ENCODE measurements around the gene TMEM31.
"Not testable (repeated sequence)": the region's sequence is repeated elsewhere in the genome, so short reads cannot be mapped to it uniquely, and the experiment has no call there.

TMEM31 gene

DNA sequence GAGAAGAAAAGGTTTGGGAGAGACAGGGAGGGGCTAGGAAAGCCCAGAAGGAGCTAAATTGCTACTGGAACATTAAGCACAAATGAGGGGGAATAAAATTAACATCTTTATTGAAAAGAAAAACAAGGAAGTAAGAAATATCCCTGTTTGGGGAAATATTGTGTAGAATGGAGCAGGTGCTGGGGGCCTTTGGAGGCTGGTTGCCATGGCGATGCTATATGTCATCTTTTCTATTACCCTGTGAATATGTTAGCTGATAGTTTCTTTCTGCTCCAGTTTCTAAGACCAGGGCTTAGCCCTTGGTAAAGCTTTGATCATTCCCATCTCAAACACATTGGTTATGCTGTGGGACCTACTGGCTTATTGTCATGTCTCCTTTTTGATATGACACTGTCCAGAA, 28.7 kb downstream of the TMEM31 start:
- Mint-ChIP-seq H3K27ac (no peak overlapping the region), H3K9me3 (ENCODE audit: low read depth) (no peaks in the 10 kb centered on the region), H3K4me3 (no peak overlapping the region), H3K36me3 (no peaks in the 10 kb centered on the region), H3K4me1 (ENCODE audit: low read depth) (no peaks in the 10 kb centered on the region), H3K27me3 (no peaks in the 10 kb centered on the region)

DNA sequence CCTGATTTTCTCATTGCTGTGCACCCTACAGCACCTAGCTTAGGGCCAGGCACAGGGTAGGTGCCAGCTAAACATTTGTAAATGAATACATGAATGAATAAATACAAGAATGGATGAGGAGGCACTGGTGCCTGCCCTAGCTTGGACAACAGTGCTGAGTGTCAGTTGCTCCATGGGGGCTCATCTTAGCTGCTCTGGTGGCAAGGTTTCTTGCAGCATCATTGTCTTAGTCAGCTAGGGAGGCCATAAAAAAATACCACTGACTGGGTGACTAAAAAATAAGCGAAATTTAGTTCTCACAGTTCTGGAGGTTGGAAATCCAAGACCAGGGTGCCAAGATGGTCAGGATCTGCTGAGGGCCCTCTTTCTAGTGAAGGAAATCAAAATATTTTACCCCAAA, 31.2 kb downstream of the TMEM31 start:
- H3K36me3 Mint-ChIP-seq = no peaks in the 10 kb centered on the region

DNA sequence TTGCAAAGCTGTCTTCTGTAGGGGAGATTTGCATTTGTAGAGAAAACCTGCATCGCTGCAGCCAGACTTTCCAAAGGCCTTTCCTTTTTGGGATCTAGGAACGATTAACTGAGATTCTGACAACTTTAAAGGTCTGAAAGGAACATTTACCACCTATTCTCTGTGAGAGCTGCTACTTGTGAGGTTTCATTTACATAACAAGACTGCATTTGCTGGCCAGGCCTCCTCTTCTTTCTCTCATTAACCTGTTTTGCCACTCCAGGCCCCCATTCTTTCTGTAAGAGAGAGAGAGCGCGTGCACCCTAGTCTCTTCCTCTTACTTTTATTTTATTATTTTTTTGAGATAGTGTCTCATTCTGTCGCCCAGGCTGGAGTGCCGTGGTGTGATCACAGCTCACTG, 31.6 kb downstream of the TMEM31 start:
- no peak overlapping the region for H3K4me3 Mint-ChIP-seq
- no peak overlapping the region for H3K27ac Mint-ChIP-seq
- no peaks in the 10 kb centered on the region for H3K9me3 Mint-ChIP-seq (ENCODE audit: low read depth)
- H3K27me3 Mint-ChIP-seq = no peaks in the 10 kb centered on the region
- no peaks in the 10 kb centered on the region for H3K36me3 Mint-ChIP-seq
- H3K4me1 Mint-ChIP-seq (ENCODE audit: low read depth) = no peaks in the 10 kb centered on the region

More for the DNA sequence above, 31.2 kb downstream of the TMEM31 start:
- Mint-ChIP-seq H3K4me1 (ENCODE audit: low read depth) (no peaks in the 10 kb centered on the region), H3K27ac (no peak overlapping the region), H3K9me3 (ENCODE audit: low read depth) (no peaks in the 10 kb centered on the region), H3K27me3 (no peaks in the 10 kb centered on the region), H3K4me3 (no peak overlapping the region)

DNA sequence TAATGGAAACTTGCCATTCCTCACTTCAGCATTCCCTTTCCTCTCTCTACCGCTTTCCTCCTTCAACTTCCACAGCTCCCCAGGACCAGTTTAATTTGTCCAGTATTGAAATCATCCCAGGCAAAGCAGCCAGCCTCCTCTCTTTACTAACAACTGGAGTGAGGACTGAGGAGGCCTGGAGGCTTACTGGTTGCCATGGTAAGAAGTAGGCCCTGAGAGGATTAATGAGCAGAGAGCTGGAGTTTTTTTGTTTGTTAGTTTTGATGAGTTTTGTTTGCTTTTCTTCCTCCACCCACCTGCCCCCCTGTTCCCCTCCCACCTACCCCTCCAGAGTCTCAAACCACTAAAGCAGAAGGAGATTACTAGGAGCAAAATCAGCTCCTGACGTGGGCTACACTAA, 36.5 kb downstream of the TMEM31 start:
- Mint-ChIP-seq H3K4me3 (no peak overlapping the region), H3K27me3 (no peaks in the 10 kb centered on the region), H3K27ac (no peak overlapping the region), H3K9me3 (ENCODE audit: low read depth) (no peaks in the 10 kb centered on the region), H3K4me1 (ENCODE audit: low read depth) (no peaks in the 10 kb centered on the region), H3K36me3 (no peaks in the 10 kb centered on the region)

DNA sequence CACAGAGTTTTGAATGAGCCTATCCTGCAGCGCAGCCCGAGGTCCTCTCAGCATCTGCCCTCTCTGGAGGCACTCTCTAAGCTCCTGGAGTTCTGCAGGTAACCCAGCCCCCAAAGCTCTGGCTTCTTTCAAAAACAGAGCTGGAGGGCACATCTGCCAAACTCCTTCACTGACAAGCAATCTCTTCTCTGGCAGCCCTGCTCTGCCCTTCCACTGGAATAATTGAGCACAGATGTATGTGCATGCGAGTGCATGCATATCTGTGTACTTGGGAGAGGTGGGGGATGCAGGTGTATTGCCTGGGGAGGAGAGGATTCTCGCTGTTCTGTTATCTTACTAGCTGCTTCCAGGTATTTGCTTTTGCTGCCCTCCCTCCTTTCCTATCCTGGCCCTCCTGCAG, 43.7 kb downstream of the TMEM31 start:
- Mint-ChIP-seq H3K4me1 (ENCODE audit: low read depth) (peaks cover 5% of the 10 kb centered on the region), H3K4me3 (no peak overlapping the region), H3K27ac (no peak overlapping the region), H3K36me3 (peaks cover 3% of the 10 kb centered on the region), H3K27me3 (no peaks in the 10 kb centered on the region), H3K9me3 (ENCODE audit: low read depth) (peaks cover 4% of the 10 kb centered on the region)

DNA sequence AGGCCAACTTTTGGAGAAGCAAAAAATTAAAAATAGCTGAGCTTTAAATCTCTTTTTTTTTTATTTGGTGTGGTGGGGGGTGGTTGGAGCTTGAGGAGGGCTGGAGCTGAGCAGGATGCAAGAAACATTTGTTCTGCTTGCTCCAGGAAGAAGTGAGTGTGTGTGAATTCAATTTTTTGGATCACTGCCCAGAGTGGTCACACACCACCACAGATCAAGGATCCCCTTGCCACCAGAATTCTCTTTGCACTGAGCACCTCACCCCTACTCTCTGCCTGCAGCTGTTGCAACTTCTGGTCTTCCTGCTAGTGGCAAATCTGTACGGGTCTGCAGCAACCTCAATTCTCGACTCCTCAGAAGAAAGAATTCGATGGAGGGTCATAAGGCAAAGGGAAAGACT, 46.0 kb downstream of the TMEM31 start:
- Mint-ChIP-seq H3K4me3 (no peak overlapping the region), H3K9me3 (ENCODE audit: low read depth) (peaks cover 4% of the 10 kb centered on the region), H3K27ac (no peak overlapping the region), H3K27me3 (no peaks in the 10 kb centered on the region), H3K4me1 (ENCODE audit: low read depth) (peaks cover 5% of the 10 kb centered on the region), H3K36me3 (peaks cover 3% of the 10 kb centered on the region)

DNA sequence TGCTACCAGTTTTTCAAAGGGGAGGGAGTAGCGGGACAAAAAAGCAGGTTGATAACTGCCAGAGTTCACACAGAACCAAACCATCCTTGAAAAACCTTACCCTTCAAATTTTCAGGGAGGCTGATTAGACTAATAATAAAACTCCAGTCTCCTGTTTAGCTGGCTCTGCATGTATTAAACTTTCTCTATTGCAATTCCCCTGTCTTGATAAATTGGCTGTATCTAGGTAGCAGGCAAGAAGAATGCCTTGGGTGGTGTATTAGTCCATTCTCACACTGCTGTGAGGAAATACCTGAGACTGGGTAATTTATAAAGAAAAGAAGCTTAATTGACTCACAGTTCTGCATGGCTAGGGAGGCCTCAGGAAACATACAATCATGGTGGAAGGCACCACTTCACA, 47.8 kb downstream of the TMEM31 start:
- Mint-ChIP-seq H3K9me3 (ENCODE audit: low read depth) (peaks cover 4% of the 10 kb centered on the region), H3K4me3 (no peak overlapping the region), H3K4me1 (ENCODE audit: low read depth) (peaks cover 5% of the 10 kb centered on the region), H3K27me3 (no peaks in the 10 kb centered on the region), H3K27ac (no peak overlapping the region), H3K36me3 (peaks cover 3% of the 10 kb centered on the region)

DNA sequence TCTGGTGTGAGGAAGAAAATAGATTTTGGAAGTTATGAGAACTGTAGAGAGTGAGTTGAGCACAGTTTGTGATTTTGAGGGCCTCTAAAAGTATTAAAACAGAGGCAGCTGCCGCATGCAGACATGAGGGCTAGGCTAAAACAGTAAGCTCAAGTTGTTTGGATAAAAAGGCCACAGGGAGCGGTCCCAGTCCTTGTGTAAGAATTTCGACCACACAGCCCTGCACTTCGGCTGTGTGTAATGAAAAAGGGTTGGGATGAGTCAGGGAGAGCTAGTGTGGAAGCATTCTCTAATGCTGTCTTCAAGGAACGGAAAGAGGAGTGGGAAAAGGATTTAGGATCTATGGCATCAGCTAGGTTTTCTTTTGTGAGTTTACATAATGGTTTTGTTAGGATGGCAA, 52.8 kb downstream of the TMEM31 start:
- H3K4me1 Mint-ChIP-seq (ENCODE audit: low read depth); H3K9me3 Mint-ChIP-seq (ENCODE audit: low read depth); H3K27ac Mint-ChIP-seq; H3K4me3 Mint-ChIP-seq; H3K36me3 Mint-ChIP-seq; H3K27me3 Mint-ChIP-seq: not testable (repeated sequence)
